ENCODE results near the gene TRDMT1.

DNA sequence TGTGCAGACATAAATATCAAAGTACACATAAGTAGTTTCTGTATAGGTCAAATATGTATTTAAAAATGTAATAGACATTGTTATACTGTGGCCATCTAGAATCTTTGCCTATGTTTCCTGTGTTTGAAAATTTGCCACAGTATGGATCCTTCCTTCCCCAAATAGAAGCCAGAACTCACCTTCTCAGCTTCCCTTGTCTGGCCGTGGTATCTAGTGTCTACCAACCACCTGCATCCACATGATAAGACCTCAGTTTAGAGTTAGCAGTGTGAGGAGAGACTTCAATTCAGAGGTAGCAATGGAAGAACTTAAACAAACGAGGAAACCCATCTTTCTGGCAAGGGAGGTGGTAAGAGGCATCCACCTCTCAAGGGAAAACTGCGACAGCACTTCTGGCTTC, 4.9 kb downstream of the TRDMT1 start:
- no peak for TF ChIP-seq GATA2 (IDR thresholded peaks at IDR 0.05; ENCODE audit: low read depth, low read length)
- no peak for TF ChIP-seq GATA3 (IDR thresholded peaks at IDR 0.05; ENCODE audit: low read depth, low read length)

All from SH-SY5Y (cell line).